IMR-90 (cell line): ENCODE results near the gene PAX8. TPM values are rescaled to one million over a fixed set of nuclear protein-coding genes. Genes with fewer than 3 reads are reported as not detected.
A peak's percentile ranks its signal among the peaks of the same experiment; 100 is the strongest.

Experiments used
- ATAC-seq: fragments of 200-7000 bp; cut with Tn5 transposase; 2 replicates; pipeline ENCODE4 v1.9.1; 2020; ENCODE audit warnings: low read depth, mild to moderate bottlenecking, moderate library complexity
- BruUV-seq: library from RNA; stranded (reverse); fragments of 400-500 nt; replicated peaks from 2 replicates; lab custom pipeline; 2021; lab: Mats Ljungman, UMichigan
- CTCF ChIA-PET: fragments of 300-600 bp; formaldehyde crosslinking; extraction: SDS; loops from one replicate; lab custom pipeline; 2021; ENCODE audit warnings: antibody characterized with exemption; lab: Yijun Ruan, JAX
- POLR2A ChIA-PET: fragments of 300-600 bp; sonication (Branson Sonifier 250); formaldehyde crosslinking; loops from one replicate; lab custom pipeline; 2022; ENCODE audit warnings: antibody characterized with exemption; ENCODE audit not compliant: unreplicated experiment; lab: Charles Lee
- DNase-seq: peaks from one replicate; pipeline ENCODE4 v3.0.0; 2013
- H2AFZ ChIP-seq: replicated peaks from 2 replicates; pipeline ENCODE3; 2013; ENCODE audit warnings: low read length, mild to moderate bottlenecking; ENCODE audit not compliant: poor library complexity
- H2AK5ac ChIP-seq: 2 replicates; pipeline ENCODE4 v1.6.1; 2013; ENCODE audit warnings: low read depth, low read length, inconsistent platforms
- H2AK9ac ChIP-seq: replicated peaks from 2 replicates; pipeline ENCODE3; 2013; ENCODE audit warnings: mild to moderate bottlenecking, low read depth, low read length, moderate library complexity; ENCODE audit not compliant: poor library complexity
- H2BK120ac ChIP-seq: 2 replicates; pipeline ENCODE4 v1.6.1; 2013; ENCODE audit warnings: low read depth, low read length, inconsistent platforms
- H2BK15ac ChIP-seq: 3 replicates; pipeline ENCODE4 v1.6.1; 2013; ENCODE audit warnings: low read depth, low read length, inconsistent platforms
- H2BK20ac ChIP-seq: 2 replicates; pipeline ENCODE4 v1.6.1; 2013; ENCODE audit warnings: low read depth, mild to moderate bottlenecking, inconsistent platforms, low read length, moderate library complexity
- H2BK5ac ChIP-seq: 2 replicates; pipeline ENCODE4 v1.6.1; 2013; ENCODE audit warnings: mild to moderate bottlenecking, low read depth, low read length, inconsistent platforms; ENCODE audit not compliant: poor library complexity, severe bottlenecking
- H3K14ac ChIP-seq: replicated peaks from 2 replicates; pipeline ENCODE4 v1.6.1; 2013; ENCODE audit warnings: low read depth, low read length, inconsistent platforms
- H3K18ac ChIP-seq: 2 replicates; pipeline ENCODE4 v1.6.1; 2013; ENCODE audit warnings: low read depth, low read length, control low read depth
- H3K23ac ChIP-seq: 2 replicates; pipeline ENCODE4 v1.6.1; 2013; ENCODE audit warnings: low read depth, low read length, inconsistent platforms
- H3K27ac ChIP-seq: 2 replicates; pipeline ENCODE4 v1.5.1; 2013; ENCODE audit warnings: mild to moderate bottlenecking, control low read depth, low read length; ENCODE audit not compliant: insufficient read depth
- H3K27me3 ChIP-seq: 2 replicates; pipeline ENCODE4 v1.6.1; 2013; ENCODE audit warnings: low read length; ENCODE audit not compliant: control insufficient read depth, insufficient read depth
- H3K36me3 ChIP-seq: 2 replicates; pipeline ENCODE4 v1.6.1; 2013; ENCODE audit warnings: low read length, mixed read lengths; ENCODE audit not compliant: control insufficient read depth, insufficient read depth
- H3K4ac ChIP-seq: 2 replicates; pipeline ENCODE4 v1.6.1; 2013; ENCODE audit warnings: low read depth, low read length, inconsistent platforms
- H3K4me1 ChIP-seq: 2 replicates; pipeline ENCODE4 v1.6.1; 2013; ENCODE audit warnings: low read length, mixed read lengths; ENCODE audit not compliant: control insufficient read depth, insufficient read depth
- H3K4me2 ChIP-seq: 2 replicates; pipeline ENCODE4 v1.6.1; 2013; ENCODE audit warnings: low read depth, mild to moderate bottlenecking, control low read depth, low read length, moderate library complexity
- H3K4me3 ChIP-seq: 2 replicates; pipeline ENCODE4 v1.5.1; 2013; ENCODE audit warnings: low read depth, mild to moderate bottlenecking, control low read depth, low read length, moderate library complexity; ENCODE audit not compliant: insufficient read depth
- H3K56ac ChIP-seq: 2 replicates; pipeline ENCODE4 v1.6.1; 2013; ENCODE audit warnings: low read length, inconsistent platforms; ENCODE audit not compliant: insufficient read depth; ENCODE audit errors: extremely low read depth
- H3K79me1 ChIP-seq, 2 experiments: 2 replicates each; pipeline ENCODE4 v1.6.1; 2013; ENCODE audit warnings: low read length in 2 of 2, inconsistent platforms in 1 of 2, low read depth in 1 of 2
- H3K9ac ChIP-seq: 2 replicates; pipeline ENCODE4 v1.6.1; 2013; ENCODE audit warnings: low read depth, low read length, control low read depth
- H3K9me1 ChIP-seq: 2 replicates; pipeline ENCODE4 v1.6.1; 2013; ENCODE audit warnings: low read length, inconsistent platforms; ENCODE audit not compliant: insufficient read depth
- H3K9me3 ChIP-seq: 2 replicates; pipeline ENCODE4 v1.6.1; 2013; ENCODE audit warnings: low read length; ENCODE audit not compliant: control insufficient read depth, insufficient read depth
- H4K20me1 ChIP-seq: 2 replicates; pipeline ENCODE4 v1.6.1; 2013; ENCODE audit warnings: low read length, inconsistent platforms; ENCODE audit not compliant: insufficient read depth
- H4K5ac ChIP-seq: 2 replicates; pipeline ENCODE4 v1.6.1; 2013; ENCODE audit warnings: mild to moderate bottlenecking, low read depth, low read length, control low read depth
- H4K8ac ChIP-seq, 2 experiments: 2 replicates each; pipeline ENCODE4 v1.6.1; 2013; ENCODE audit warnings: low read depth in 2 of 2, low read length in 2 of 2, control low read depth in 1 of 2, inconsistent platforms in 1 of 2
- H4K91ac ChIP-seq: 2 replicates; pipeline ENCODE4 v1.6.1; 2013; ENCODE audit warnings: low read depth, low read length, inconsistent platforms; ENCODE audit not compliant: insufficient read depth
- CHD1 ChIP-seq: IDR thresholded peaks from 2 replicates; pipeline ENCODE4 v1.6.1; 2012; ENCODE audit warnings: low read depth, low read length, improper control_type of control experiment
- ELK1 ChIP-seq: fragments of 150-350 bp; IDR thresholded peaks from 2 replicates; pipeline ENCODE4 v1.6.1; 2016; ENCODE audit warnings: low read depth, mild to moderate bottlenecking, low read length, moderate library complexity, borderline replicate concordance
- FOS ChIP-seq: fragments of 150-350 bp; IDR thresholded peaks from 2 replicates; pipeline ENCODE4 v1.6.1; 2016; ENCODE audit warnings: low read depth, low read length
- MAFK ChIP-seq: IDR thresholded peaks from 2 replicates; pipeline ENCODE4 v1.6.1; 2012; ENCODE audit warnings: low read depth, low read length, improper control_type of control experiment
- MAZ ChIP-seq: IDR thresholded peaks from 2 replicates; pipeline ENCODE4 v1.6.1; 2012; ENCODE audit warnings: low read depth, mild to moderate bottlenecking, low read length, improper control_type of control experiment, moderate library complexity, borderline replicate concordance
- MXI1 ChIP-seq: IDR thresholded peaks from 2 replicates; pipeline ENCODE4 v1.6.1; 2012; ENCODE audit warnings: low read depth, mild to moderate bottlenecking, low read length, moderate library complexity, borderline replicate concordance
- NFE2L2 ChIP-seq: fragments of 150-350 bp; IDR thresholded peaks from 2 replicates; pipeline ENCODE4 v1.6.1; 2016; ENCODE audit warnings: low read depth, mild to moderate bottlenecking, low read length
- RAD21 ChIP-seq: IDR thresholded peaks from 2 replicates; pipeline ENCODE4 v1.6.1; 2012; ENCODE audit warnings: low read length, improper control_type of control experiment
- RCOR1 ChIP-seq: IDR thresholded peaks from 2 replicates; pipeline ENCODE4 v1.6.1; 2012; ENCODE audit warnings: mild to moderate bottlenecking, low read length, improper control_type of control experiment; ENCODE audit not compliant: insufficient replicate concordance
- RFX5 ChIP-seq: IDR thresholded peaks from 2 replicates; pipeline ENCODE4 v1.8.0; 2012; ENCODE audit warnings: low read depth, mild to moderate bottlenecking, low read length, moderate library complexity
- SMC3 ChIP-seq: fragments of 150-350 bp; IDR thresholded peaks from 2 replicates; pipeline ENCODE4 v1.6.1; 2016; ENCODE audit warnings: low read depth, mild to moderate bottlenecking, antibody characterized with exemption, low read length, moderate library complexity
- USF2 ChIP-seq: fragments of 150-350 bp; IDR thresholded peaks from 2 replicates; pipeline ENCODE4 v1.6.1; 2017; ENCODE audit warnings: mild to moderate bottlenecking, antibody characterized with exemption, low read length, low read depth
- WGBS, 2 experiments: methylation state at CpG; one replicate each; pipeline versions ENCODE4 v1.1.5 to v1.1.7; 2013; ENCODE audit warnings: missing lambda C conversion rate in 2 of 2; ENCODE audit not compliant: insufficient read length in 1 of 2; ENCODE audit errors: extremely low coverage in 2 of 2; 5-methylcytosine and 5-hydroxymethylcytosine counted together
- dilution Hi-C: fragments of 300-500 bp; cut with HindIII; formaldehyde crosslinking; loops from one replicate; pipeline ENCODE4 v1.14.3; 2018; ENCODE audit warnings: low sequenced_read_pairs; ENCODE audit not compliant: unreplicated experiment
- in situ Hi-C: fragments of 300-500 bp; cut with MboI; formaldehyde crosslinking; loops from 3 replicates; pipeline ENCODE4 v1.14.3; 2019; ENCODE audit warnings: low sequenced_read_pairs, inconsistent platforms, mixed read lengths
- intact Hi-C: fragments of 100-400 bp; cut with micrococcal nuclease; formaldehyde crosslinking; loops from 2 replicates; pipeline ENCODE4 v1.10.0; 2022
- polyA plus RNA-seq, 3 experiments: library from polyadenylated mRNA; depleted of rRNA; stranded (reverse); fragments of >200 nt; gene quantifications; 2 replicates each; pipeline ENCODE4 v1.2.3, GENCODE V29; 2012; ENCODE audit warnings: low replicate concordance in 1 of 3
- total RNA-seq: library from RNA; depleted of rRNA; stranded (reverse); fragments of >200 nt; gene quantifications from 2 replicates; pipeline ENCODE4 v1.2.3, GENCODE V29; 2012
- TF ChIP-seq, protein P1 (sequence below): conservative IDR thresholded peaks from 2 replicates; pipeline ENCODE4 v1.5.1; 2012; ENCODE audit warnings: mild to moderate bottlenecking, low read depth, low read length, improper control_type of control experiment

The PAX8 gene
- total and polyA plus RNA-seq, 2 of the 4 experiments (the other 2 are of a cell fraction), result 0.18 to 1.5 TPM

DNA sequence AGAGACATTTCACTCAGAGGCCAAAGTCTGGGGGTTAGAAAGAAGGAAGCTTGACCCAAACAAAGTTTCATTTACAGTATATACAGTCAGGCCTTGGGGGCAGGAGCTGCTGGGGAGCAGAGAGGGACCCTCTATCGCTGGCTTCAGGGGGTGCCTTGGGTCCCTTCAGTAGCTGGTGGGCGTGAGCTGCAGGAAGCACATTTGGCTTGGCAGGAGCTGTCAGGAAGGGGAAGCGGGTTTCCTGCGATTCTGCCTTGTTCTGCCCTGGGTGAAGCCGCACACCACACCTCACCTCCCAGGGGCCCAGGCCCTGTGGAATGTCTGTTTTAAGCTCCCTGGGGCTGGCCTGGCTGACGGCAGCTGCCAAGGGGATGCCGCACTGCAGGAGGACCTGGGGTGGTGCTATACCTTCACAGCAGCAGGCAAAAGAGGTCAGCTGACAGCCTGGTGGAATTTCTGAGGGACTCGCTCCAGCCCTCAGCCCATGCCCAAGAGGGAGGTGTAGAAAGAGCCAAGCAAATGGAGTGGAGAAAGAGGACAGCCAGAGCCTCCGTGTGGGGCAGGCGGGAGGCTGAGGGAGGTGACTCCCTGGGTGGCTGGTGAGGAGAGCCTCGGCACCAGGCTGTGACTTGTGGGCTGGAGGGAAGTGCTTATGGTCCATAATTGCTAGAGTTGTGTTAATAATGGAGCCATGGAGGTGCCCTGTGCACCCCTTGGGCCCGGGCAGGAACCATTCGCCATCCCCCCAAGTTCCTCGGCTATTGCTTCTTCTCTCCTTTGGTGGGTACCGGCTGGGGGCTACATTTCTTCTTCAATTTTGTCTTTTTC is 61.1 kb downstream of the PAX8 start:
- TF ChIP-seq MAFK (no peak), RCOR1 (no peak), USF2 (no peak), FOS (no peak), NFE2L2 (no peak), MXI1 (no peak), RFX5 (no peak), CHD1 (no peak), ELK1 (no peak), MAZ (no peak), SMC3 (no peak), RAD21 (no peak)
- TF ChIP-seq, protein P1, sequence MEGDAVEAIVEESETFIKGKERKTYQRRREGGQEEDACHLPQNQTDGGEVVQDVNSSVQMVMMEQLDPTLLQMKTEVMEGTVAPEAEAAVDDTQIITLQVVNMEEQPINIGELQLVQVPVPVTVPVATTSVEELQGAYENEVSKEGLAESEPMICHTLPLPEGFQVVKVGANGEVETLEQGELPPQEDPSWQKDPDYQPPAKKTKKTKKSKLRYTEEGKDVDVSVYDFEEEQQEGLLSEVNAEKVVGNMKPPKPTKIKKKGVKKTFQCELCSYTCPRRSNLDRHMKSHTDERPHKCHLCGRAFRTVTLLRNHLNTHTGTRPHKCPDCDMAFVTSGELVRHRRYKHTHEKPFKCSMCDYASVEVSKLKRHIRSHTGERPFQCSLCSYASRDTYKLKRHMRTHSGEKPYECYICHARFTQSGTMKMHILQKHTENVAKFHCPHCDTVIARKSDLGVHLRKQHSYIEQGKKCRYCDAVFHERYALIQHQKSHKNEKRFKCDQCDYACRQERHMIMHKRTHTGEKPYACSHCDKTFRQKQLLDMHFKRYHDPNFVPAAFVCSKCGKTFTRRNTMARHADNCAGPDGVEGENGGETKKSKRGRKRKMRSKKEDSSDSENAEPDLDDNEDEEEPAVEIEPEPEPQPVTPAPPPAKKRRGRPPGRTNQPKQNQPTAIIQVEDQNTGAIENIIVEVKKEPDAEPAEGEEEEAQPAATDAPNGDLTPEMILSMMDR, result no peak
- no peak overlapping the region for H2BK15ac ChIP-seq
- H2BK120ac ChIP-seq, result no peak overlapping the region
- H3K79me1 ChIP-seq, result no peaks in the 10 kb centered on the region
- ChIA-PET CTCF (no interaction called here), POLR2A (no interaction called here)
- H4K91ac ChIP-seq, result no peak overlapping the region
- dilution Hi-C loops, result no loop called here
- H3K18ac ChIP-seq, result no peak overlapping the region
- no peaks in the 10 kb centered on the region for H3K9me3 ChIP-seq
- no peak overlapping the region for H3K4me3 ChIP-seq
- no peak overlapping the region for H2BK5ac ChIP-seq
- in situ Hi-C loops, result no loop called here
- H3K27ac ChIP-seq, result no peak overlapping the region
- 0 out of 2 replicates have a peak, but pooled peaks cover 2% of the 10 kb centered on the region for H3K4me1 ChIP-seq
- ATAC-seq, result no peak
- H3K56ac ChIP-seq, result no peak overlapping the region
- WGBS, 2 experiments, result 80% methylated on average over 2 of the region's 15 CpGs; no CpG with 5 or more reads in 1 of the 2 experiments
- no peak overlapping the region for H3K14ac ChIP-seq
- H2AK5ac ChIP-seq, result no peak overlapping the region
- H3K36me3 ChIP-seq, result no peaks in the 10 kb centered on the region
- peaks cover 7% of the 10 kb centered on the region for H3K27me3 ChIP-seq
- no peak overlapping the region for H4K8ac ChIP-seq
- H4K20me1 ChIP-seq, result no peaks in the 10 kb centered on the region
- H3K9ac ChIP-seq, result no peak overlapping the region
- DNase-seq, result no peak
- H2AK9ac ChIP-seq, result peak overlapping the region; percentile 44
- intact Hi-C loops, result no loop called here
- H3K23ac ChIP-seq, result no peak overlapping the region
- BruUV-seq, result no TSS peak
- H3K9me1 ChIP-seq, result no peaks in the 10 kb centered on the region
- H4K5ac ChIP-seq, result no peak overlapping the region
- no peak overlapping the region for H2BK20ac ChIP-seq
- no peak overlapping the region for H3K4ac ChIP-seq
- H3K4me2 ChIP-seq, result no peak overlapping the region
- no peak overlapping the region for H2AFZ ChIP-seq
